BE2C (cell line): ENCODE measurements around the gene SPDYE4.

Experiments used
- DNase-seq: peaks from one replicate; pipeline ENCODE4 v3.0.0-alpha.2; 2020
- H3K27me3 ChIP-seq: fragments of 250-450 bp; sonication (Bioruptor Pico); 2 replicates; pipeline ENCODE4 v1.5.1; 2020; ENCODE audit warnings: mild to moderate bottlenecking
- H3K36me3 ChIP-seq: fragments of 250-450 bp; sonication (Bioruptor Pico); 2 replicates; pipeline ENCODE4 v1.5.1; 2020; ENCODE audit warnings: mild to moderate bottlenecking
- H3K4me1 ChIP-seq: fragments of 250-450 bp; sonication (Bioruptor Pico); 2 replicates; pipeline ENCODE4 v1.5.1; 2020
- H3K4me3 ChIP-seq: 2 replicates; pipeline ENCODE4 v1.5.1; 2011; ENCODE audit warnings: low read depth, low read length
- H3K9me3 ChIP-seq: fragments of 250-450 bp; sonication (Bioruptor Pico); 2 replicates; pipeline ENCODE4 v1.5.1; 2020
- CTCF ChIP-seq: IDR thresholded peaks from 2 replicates; pipeline ENCODE4 v1.5.1; 2012; ENCODE audit warnings: mild to moderate bottlenecking, low read depth, low read length

Gene SPDYE4

GRCh38 chr17:8794636-8795035 lies 36.3 kb upstream of the SPDYE4 start:
- no peaks in the 10 kb centered on the region for H3K9me3 ChIP-seq
- no peak for DNase-seq
- H3K27me3 ChIP-seq = no peaks in the 10 kb centered on the region
- TF ChIP-seq CTCF = no peak
- H3K4me1 ChIP-seq = no peaks in the 10 kb centered on the region
- no peaks in the 10 kb centered on the region for H3K36me3 ChIP-seq
- no peak overlapping the region for H3K4me3 ChIP-seq

GRCh38 chr17:8793649-8794048 lies 35.3 kb upstream of the SPDYE4 start:
- Histone ChIP-seq H3K36me3 (no peaks in the 10 kb centered on the region), H3K9me3 (no peaks in the 10 kb centered on the region), H3K4me1 (no peaks in the 10 kb centered on the region), H3K27me3 (no peaks in the 10 kb centered on the region), H3K4me3 (no peak overlapping the region)
- DNase-seq = no peak
- no peak for TF ChIP-seq CTCF

- no peaks in the 10 kb centered on the region for H3K9me3 ChIP-seq
- no peaks in the 10 kb centered on the region for H3K4me1 ChIP-seq
- DNase-seq = no peak
- no peaks in the 10 kb centered on the region for H3K27me3 ChIP-seq
- no peaks in the 10 kb centered on the region for H3K36me3 ChIP-seq
- TF ChIP-seq CTCF = no peak
- H3K4me3 ChIP-seq = no peak overlapping the region
Measured at GRCh38 chr17:8792646-8793045, 34.3 kb upstream of the SPDYE4 start.

- Histone ChIP-seq H3K27me3 (no peaks in the 10 kb centered on the region), H3K9me3 (no peaks in the 10 kb centered on the region), H3K4me1 (no peaks in the 10 kb centered on the region), H3K36me3 (no peaks in the 10 kb centered on the region), H3K4me3 (no peak overlapping the region)
- TF ChIP-seq CTCF = no peak
- DNase-seq = no peak
Measured at GRCh38 chr17:8791910-8792270, 33.5 kb upstream of the SPDYE4 start.

- TF ChIP-seq CTCF = 0 out of 2 replicates have a peak, but pooled peaks have one; percentile 5
- H3K36me3 ChIP-seq = no peaks in the 10 kb centered on the region
- no peaks in the 10 kb centered on the region for H3K27me3 ChIP-seq
Measured at GRCh38 chr17:8791248-8791909, 33.0 kb upstream of the SPDYE4 start.

GRCh38 chr17:8789743-8790142 lies 31.4 kb upstream of the SPDYE4 start:
- Histone ChIP-seq H3K9me3 (no peaks in the 10 kb centered on the region), H3K4me1 (no peaks in the 10 kb centered on the region), H3K4me3 (no peak overlapping the region), H3K27me3 (no peaks in the 10 kb centered on the region), H3K36me3 (no peaks in the 10 kb centered on the region)
- DNase-seq = no peak
- TF ChIP-seq CTCF = no peak

More at GRCh38 chr17:8791248-8791909, 33.0 kb upstream of the SPDYE4 start:
- H3K4me3 ChIP-seq = no peak overlapping the region
- no peaks in the 10 kb centered on the region for H3K4me1 ChIP-seq
- DNase-seq = no peak
- H3K9me3 ChIP-seq = no peaks in the 10 kb centered on the region
